ENCODE data around the gene CDC5L. TPM values are rescaled to one million over a fixed set of nuclear protein-coding genes. Genes with fewer than 3 reads are reported as not detected.

CDC5L gene
- total RNA-seq, 1 donor = 22.8 TPM

- Histone ChIP-seq H4K20me1 (ENCODE audit: insufficient read depth, low read length) (peaks cover 5% of the 10 kb centered on the region), H3K4me2 (ENCODE audit: insufficient read depth, low read length) (no peak overlapping the region), H3K4me1 (ENCODE audit: insufficient read depth, low read length) (no peaks in the 10 kb centered on the region), H3K79me2 (ENCODE audit: insufficient read depth, low read length) (peaks cover 22% of the 10 kb centered on the region), H2AFZ (ENCODE audit: low read length) (no peak overlapping the region), H3K4me3 (ENCODE audit: insufficient read depth, low read length) (no peak overlapping the region), H3K27ac (ENCODE audit: low read depth, low read length) (no peak overlapping the region), H3K27me3 (ENCODE audit: insufficient read depth, low read length) (no peaks in the 10 kb centered on the region), H3K9me3 (ENCODE audit: low read depth, low read length) (no peaks in the 10 kb centered on the region), H3K36me3 (ENCODE audit: insufficient read depth, low read length) (peaks cover 75% of the 10 kb centered on the region)
- DNase-seq (ENCODE audit: insufficient read length, low spot score, missing footprints) = no peak
- TF ChIP-seq CTCF (IDR thresholded peaks at IDR 0.05; ENCODE audit: extremely low read depth, low read depth, low read length) = no peak
Observed at GRCh38 chr6:44422531-44422930, 35.0 kb downstream of the CDC5L start.

GRCh38 chr6:44423306-44423705 lies 35.8 kb downstream of the CDC5L start:
- TF ChIP-seq CTCF (IDR thresholded peaks at IDR 0.05; ENCODE audit: extremely low read depth, low read depth, low read length) = no peak
- H3K79me2 ChIP-seq (ENCODE audit: insufficient read depth, low read length) = peaks cover 19% of the 10 kb centered on the region
- peaks cover 2% of the 10 kb centered on the region for H3K4me1 ChIP-seq (ENCODE audit: insufficient read depth, low read length)
- H3K27me3 ChIP-seq (ENCODE audit: insufficient read depth, low read length) = no peaks in the 10 kb centered on the region
- no peak overlapping the region for H3K4me3 ChIP-seq (ENCODE audit: insufficient read depth, low read length)
- H3K27ac ChIP-seq (ENCODE audit: low read depth, low read length) = no peak overlapping the region
- no peak overlapping the region for H2AFZ ChIP-seq (ENCODE audit: low read length)
- peaks cover 4% of the 10 kb centered on the region for H4K20me1 ChIP-seq (ENCODE audit: insufficient read depth, low read length)
- H3K4me2 ChIP-seq (ENCODE audit: insufficient read depth, low read length) = no peak overlapping the region
- peaks cover 73% of the 10 kb centered on the region for H3K36me3 ChIP-seq (ENCODE audit: insufficient read depth, low read length)
- H3K9me3 ChIP-seq (ENCODE audit: low read depth, low read length) = no peaks in the 10 kb centered on the region
- DNase-seq (ENCODE audit: insufficient read length, low spot score, missing footprints) = no peak

- no peak overlapping the region for H3K4me3 ChIP-seq (ENCODE audit: insufficient read depth, low read length)
- no peak for DNase-seq (ENCODE audit: insufficient read length, low spot score, missing footprints)
- H3K27ac ChIP-seq (ENCODE audit: low read depth, low read length) = no peak overlapping the region
- peaks cover 61% of the 10 kb centered on the region for H3K36me3 ChIP-seq (ENCODE audit: insufficient read depth, low read length)
- no peak overlapping the region for H3K4me2 ChIP-seq (ENCODE audit: insufficient read depth, low read length)
- no peaks in the 10 kb centered on the region for H3K9me3 ChIP-seq (ENCODE audit: low read depth, low read length)
- H3K27me3 ChIP-seq (ENCODE audit: insufficient read depth, low read length) = no peaks in the 10 kb centered on the region
- H3K79me2 ChIP-seq (ENCODE audit: insufficient read depth, low read length) = peaks cover 2% of the 10 kb centered on the region
- H4K20me1 ChIP-seq (ENCODE audit: insufficient read depth, low read length) = peaks cover 4% of the 10 kb centered on the region
- H3K4me1 ChIP-seq (ENCODE audit: insufficient read depth, low read length) = peaks cover 6% of the 10 kb centered on the region
- TF ChIP-seq CTCF (IDR thresholded peaks at IDR 0.05; ENCODE audit: extremely low read depth, low read depth, low read length) = no peak
- no peak overlapping the region for H2AFZ ChIP-seq (ENCODE audit: low read length)
Observed at GRCh38 chr6:44425951-44426350, 38.4 kb downstream of the CDC5L start.

GRCh38 chr6:44428682-44429081 lies 41.2 kb downstream of the CDC5L start:
- DNase-seq (ENCODE audit: insufficient read length, low spot score, missing footprints) = no peak
- Histone ChIP-seq H2AFZ (ENCODE audit: low read length) (no peak overlapping the region), H4K20me1 (ENCODE audit: insufficient read depth, low read length) (no peaks in the 10 kb centered on the region), H3K36me3 (ENCODE audit: insufficient read depth, low read length) (peaks cover 38% of the 10 kb centered on the region), H3K27ac (ENCODE audit: low read depth, low read length) (peak overlapping the region; percentile 59), H3K4me3 (ENCODE audit: insufficient read depth, low read length) (no peak overlapping the region), H3K9me3 (ENCODE audit: low read depth, low read length) (no peaks in the 10 kb centered on the region), H3K4me2 (ENCODE audit: insufficient read depth, low read length) (no peak overlapping the region), H3K79me2 (ENCODE audit: insufficient read depth, low read length) (peaks cover 2% of the 10 kb centered on the region), H3K4me1 (ENCODE audit: insufficient read depth, low read length) (peaks cover 9% of the 10 kb centered on the region), H3K27me3 (ENCODE audit: insufficient read depth, low read length) (no peaks in the 10 kb centered on the region)
- TF ChIP-seq CTCF (IDR thresholded peaks at IDR 0.05; ENCODE audit: extremely low read depth, low read depth, low read length) = no peak
